GM21423 (cell line): Measurements from ENCODE around the gene PCED1B.

ENCODE experiments used
- ATAC-seq: cut with Tn5 transposase; IDR thresholded peaks from one replicate; pipeline ENCODE4 v1.9.1; 2021; ENCODE audit warnings: mild to moderate bottlenecking, moderate library complexity; ENCODE audit not compliant: unreplicated experiment

PCED1B gene

GRCh38 chr12:47088021-47088944 is 8.9 kb downstream of the PCED1B start:
- no peak for ATAC-seq

DNA sequence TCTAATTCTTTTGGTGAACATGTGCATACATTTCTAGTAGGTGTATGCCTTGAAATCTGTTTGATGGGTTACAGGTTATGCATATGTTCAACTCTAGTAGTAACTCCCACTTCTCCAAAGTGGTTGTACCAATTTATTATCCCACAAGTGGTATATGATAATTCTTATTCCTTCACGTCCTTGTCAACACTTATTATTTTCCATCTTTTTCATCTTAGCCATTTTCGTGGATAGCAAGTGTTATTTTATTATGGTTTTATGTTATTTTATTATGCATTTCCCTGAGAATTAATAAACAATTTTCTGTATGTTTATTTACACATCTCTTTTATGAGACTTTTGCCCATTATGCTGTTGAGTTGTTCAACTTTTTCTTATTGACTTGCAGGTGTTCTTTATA is 11.6 kb downstream of the PCED1B start:
- ATAC-seq, result no peak

- no peak for ATAC-seq
Measured at GRCh38 chr12:47094804-47095203, 15.4 kb downstream of the PCED1B start.

DNA sequence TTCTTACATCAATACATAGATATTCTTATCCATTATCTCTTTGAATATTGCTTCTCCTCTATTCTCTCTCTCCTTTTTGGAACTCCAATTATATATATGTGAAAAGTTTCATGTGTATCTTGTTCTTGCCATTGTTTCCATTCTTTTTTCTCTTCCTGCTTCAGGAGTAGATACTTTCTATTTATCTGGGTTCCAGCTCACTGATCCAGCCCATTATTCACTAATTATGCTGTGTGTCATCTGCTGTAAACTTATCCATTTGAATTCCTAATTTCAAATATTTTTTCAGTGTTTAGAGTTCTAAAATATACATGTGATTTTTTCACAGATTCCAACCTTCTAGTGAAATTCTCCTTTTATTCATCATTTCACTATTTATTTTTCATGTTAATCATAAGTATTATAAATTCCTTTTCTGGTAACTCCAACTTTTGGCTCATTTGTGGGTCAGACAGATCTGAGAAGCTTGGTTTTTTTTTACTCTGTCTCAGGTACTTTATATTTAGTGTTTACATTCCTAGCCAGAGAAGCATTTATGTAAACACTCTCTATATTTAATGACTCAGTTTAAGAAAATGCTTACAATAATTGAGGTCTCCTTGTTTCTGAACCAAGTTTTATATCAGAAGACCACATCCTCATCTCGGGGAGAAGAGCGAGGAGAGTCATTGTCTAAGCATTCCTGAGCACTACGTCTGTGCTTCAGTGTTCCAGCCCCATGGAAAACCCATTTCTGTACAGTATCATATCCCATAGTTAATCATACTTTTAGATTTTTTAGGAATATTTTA is 16.2 kb downstream of the PCED1B start:
- no peak for ATAC-seq

DNA sequence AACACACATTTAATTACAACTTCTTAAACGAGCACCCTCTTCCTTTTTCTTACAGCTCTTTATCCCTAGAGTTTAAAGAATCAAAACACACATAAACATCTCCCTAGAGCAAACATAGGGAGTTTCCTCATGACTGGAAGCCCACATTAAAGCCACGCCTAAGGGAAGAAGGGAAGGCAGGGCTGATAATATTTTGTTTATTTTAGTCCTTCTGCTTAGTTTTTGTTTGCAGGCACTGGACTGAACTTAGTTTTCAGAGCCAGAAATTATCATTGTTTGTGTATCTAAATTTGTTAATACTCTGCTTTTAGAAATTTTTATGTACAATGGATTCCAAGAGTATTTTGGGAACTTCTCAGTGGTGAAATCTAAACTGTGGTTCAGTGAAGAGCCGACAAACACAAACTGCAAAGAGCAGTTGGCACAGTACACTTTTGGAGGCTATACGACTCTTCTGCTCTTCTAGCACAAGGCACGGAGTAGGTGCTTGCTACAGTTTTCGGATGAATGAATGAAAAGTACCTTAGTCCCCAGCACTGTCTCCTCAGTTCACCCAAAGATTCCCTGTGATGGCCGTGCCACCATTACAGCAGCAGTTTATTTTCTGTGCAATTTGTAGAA is 18.0 kb downstream of the PCED1B start:
- no peak for ATAC-seq

GRCh38 chr12:47098099-47098498 is 18.7 kb downstream of the PCED1B start:
- ATAC-seq, result no peak

- ATAC-seq, result no peak
Measured at GRCh38 chr12:47099610-47100009, 20.2 kb downstream of the PCED1B start.

- ATAC-seq, result no peak
Measured at GRCh38 chr12:47100160-47100559, 20.7 kb downstream of the PCED1B start.

DNA sequence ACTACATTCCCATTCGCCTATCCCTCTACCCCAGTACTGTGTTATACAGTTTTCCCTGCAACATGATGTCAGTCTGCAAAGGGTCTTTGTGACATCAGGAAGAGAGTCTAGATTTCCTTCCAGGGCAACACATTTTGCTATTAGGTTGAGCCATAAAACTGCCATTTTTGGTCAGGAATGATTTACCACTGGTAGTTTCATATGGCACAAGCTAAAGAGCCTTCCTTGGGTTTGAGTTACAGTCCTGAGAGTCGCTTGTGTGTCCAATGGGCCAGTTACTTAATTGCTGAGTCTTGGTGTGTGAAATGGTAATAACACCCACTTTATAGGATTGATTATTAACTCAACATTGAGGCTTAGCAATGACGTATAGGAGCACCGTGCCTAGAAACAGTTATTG is 23.0 kb downstream of the PCED1B start:
- ATAC-seq, result no peak

DNA sequence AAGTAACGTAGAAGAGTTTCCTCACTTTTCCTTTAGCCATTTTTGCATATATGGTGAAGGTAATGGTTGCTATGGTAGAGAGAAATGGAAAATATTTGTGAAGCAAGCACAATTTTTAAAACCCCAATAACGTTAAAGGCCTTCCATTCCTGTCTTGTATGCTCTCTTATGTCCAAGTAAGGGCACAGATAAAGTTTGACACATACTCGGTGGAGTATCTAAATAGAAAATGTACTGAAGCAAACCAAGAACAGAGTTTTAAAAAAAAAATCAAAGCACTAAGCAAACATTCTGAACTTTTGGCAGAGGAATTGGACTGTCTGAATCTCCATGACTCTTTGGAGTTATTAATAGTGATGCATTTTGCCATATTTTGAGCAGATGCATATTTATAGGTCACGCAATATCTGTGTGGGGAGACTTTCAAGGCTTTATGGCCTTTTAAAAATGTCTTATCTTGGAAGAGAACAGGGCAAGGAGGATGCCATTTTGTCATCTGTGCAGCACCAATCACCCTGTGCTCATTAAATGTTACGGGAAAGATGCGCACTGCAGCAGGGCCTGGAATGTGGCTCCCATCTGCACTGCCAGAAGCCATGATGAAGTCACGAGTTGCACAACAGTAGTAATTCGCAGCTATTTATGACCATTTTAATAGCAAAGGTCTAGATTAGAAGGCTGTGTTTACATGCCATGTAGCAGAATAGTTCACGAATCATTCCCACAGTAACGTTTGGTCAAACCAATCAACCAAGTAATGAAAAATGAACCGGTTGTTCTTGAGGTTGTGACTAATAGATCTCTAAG is 23.6 kb downstream of the PCED1B start:
- ATAC-seq, result no peak

- no peak for ATAC-seq
Measured at GRCh38 chr12:47105914-47106674, 26.7 kb downstream of the PCED1B start.

DNA sequence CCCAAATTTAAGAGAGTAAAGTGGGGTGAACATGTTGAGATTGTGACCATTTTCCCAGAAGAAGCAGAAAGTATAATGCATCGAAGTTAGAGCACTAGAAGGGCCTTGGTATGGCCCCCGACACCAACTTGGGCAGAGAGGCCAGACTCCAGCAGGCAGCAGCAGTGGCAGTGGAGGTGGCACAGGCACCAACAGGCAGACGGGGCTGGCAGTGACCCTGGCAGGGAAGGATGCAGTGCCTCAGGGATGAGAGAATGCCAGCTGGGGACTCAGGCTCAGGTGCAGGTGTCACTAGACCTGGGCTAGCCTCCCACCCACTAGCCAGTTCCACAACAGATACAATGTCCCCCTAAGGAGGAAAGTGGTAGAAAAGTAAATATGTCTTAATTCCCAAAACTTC is 28.0 kb downstream of the PCED1B start:
- no peak for ATAC-seq

DNA sequence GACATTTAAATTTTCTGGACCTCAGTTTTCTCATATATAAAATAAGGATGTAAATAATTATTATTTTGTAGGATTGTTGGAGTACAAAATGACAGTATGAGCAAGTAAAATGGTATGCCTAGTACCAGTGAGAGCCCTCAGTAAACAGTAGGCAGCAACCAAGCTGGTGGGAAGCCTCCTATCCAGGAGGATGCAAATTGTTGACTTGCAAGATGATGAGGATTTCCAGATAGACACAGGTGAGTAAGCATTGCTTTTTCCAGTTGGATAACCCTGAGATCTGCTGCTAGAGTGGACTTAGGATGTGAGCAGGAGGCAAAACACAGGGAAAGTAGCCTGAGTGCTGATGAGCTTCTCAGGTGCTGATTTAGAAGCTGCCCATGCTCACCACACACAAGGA is 28.5 kb downstream of the PCED1B start:
- ATAC-seq, result no peak

DNA sequence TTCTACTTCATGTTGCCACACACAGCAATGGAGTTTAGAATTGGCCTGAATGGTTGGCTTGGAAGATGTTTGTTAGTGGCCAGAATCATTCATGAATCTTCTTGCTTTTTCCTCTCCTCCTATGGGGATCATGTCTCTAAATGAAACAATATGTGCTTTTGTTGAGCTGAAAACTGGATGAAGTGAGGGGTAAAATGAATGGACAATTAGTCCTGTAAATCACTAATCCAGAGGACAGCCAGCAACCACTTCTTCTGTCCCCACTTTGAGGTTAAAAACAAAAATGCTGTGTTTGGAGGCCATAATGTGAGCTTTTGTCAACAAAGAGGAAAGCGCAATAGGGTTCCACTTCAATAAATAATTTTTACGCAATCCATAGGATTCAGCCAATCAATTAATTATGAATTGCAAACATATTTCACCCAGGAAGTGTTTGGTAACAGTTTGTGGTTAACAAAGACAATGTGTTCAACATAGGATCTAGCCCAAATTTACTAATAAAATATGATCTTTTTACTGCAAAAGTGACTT is 30.7 kb downstream of the PCED1B start:
- no peak for ATAC-seq

DNA sequence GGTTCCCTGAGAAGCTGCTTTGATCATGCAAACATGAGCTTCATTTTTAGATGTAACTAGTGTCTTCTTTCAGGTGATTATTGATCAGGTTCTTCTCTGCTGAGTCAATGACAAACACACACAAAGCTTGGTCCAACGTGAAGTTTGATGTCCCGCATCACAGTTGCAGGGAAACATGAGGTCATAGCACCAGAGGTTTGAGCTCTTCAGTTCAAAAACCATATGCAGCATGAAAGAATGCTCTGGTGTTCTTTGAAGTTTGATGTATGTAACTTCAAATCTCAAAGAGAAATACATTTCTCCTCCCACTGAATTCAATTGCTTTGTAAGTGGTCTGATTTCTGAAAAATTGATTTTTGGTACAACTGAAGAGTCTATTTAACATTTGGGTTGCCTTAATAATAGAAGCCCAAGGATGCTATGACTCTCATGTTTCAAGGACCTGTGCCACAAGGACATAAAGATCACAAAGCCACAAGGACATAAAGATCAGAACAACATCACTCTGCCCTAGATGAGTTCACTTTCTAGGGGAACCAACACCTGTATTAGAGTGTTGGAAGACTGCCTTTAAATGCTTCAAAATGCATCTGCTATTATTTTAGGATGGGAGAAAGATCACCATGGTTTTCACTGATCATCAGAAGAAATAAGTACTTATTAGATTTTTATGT is 31.4 kb downstream of the PCED1B start:
- no peak for ATAC-seq

- ATAC-seq, result no peak
Measured at GRCh38 chr12:47111392-47111778, 32.0 kb downstream of the PCED1B start.

DNA sequence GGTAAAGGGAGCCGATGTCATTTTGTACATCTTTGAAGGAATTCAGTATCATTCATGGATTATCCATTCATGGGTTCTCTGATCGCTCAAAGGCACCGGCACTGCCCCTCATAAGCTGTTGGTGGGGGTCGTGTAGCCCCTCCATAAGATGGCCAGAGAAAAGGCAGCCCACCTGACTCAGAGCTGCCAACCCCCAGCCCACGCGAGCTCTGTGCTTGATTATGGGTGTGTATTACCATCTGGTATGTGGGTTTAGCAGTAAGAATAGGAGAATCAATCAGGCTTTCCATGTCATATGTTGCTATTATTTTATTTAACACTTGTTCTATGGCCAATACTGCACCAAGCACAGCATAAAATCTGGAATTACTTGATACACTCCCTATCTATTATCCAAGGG is 32.4 kb downstream of the PCED1B start:
- no peak for ATAC-seq

- ATAC-seq, result no peak
Measured at GRCh38 chr12:47112679-47113078, 33.3 kb downstream of the PCED1B start.

- ATAC-seq, result no peak
Measured at GRCh38 chr12:47114481-47114892, 35.1 kb downstream of the PCED1B start.
